NCI-H345 treated with DMSO at 0.1 percent for 48 hours (cell line): ENCODE data around the gene RTL10.

Experiments used
- DNase-seq: peaks from one replicate; lab custom pipeline; 2025; ENCODE audit not compliant: unreplicated experiment; lab: John Stamatoyannopoulos, UW

The RTL10 gene

GRCh38 chr22:19825904-19826618 lies 28.6 kb downstream of the RTL10 start:
- no peak for DNase-seq

GRCh38 chr22:19824926-19825339 lies 29.7 kb downstream of the RTL10 start:
- no peak for DNase-seq

GRCh38 chr22:19824212-19824925 lies 30.3 kb downstream of the RTL10 start:
- no peak for DNase-seq

DNA sequence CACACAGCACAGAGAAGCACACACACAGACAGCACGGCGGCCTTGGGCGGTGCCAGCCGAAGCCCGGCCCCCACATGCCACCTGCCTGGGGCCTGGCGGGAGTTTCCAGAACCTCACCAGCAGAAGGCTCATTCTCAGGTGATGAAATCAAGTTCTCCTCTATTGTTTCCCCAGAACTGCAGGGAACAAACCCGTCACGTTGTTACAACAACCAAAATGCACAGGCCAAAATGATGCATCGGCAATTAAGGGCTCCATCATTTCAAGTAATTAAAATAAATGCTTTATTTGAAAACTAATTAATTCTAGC lies 30.8 kb downstream of the RTL10 start:
- no peak for DNase-seq

- no peak for DNase-seq
These were observed 31.3 kb downstream of the RTL10 start for GRCh38 chr22:19823191-19823901.

GRCh38 chr22:19822301-19823117 lies 32.2 kb downstream of the RTL10 start:
- DNase-seq: no peak

- DNase-seq: no peak
These were observed 33.0 kb downstream of the RTL10 start for GRCh38 chr22:19821523-19822300.

- DNase-seq: no peak
These were observed 33.7 kb downstream of the RTL10 start for GRCh38 chr22:19820880-19821522.

- no peak for DNase-seq
These were observed 34.5 kb downstream of the RTL10 start for GRCh38 chr22:19819911-19820879.

GRCh38 chr22:19819208-19819910 lies 35.3 kb downstream of the RTL10 start:
- DNase-seq: no peak

- no peak for DNase-seq
These were observed 36.1 kb downstream of the RTL10 start for GRCh38 chr22:19818324-19819207.

- no peak for DNase-seq
These were observed 38.1 kb downstream of the RTL10 start for GRCh38 chr22:19816372-19817119.

GRCh38 chr22:19815823-19816290 lies 38.8 kb downstream of the RTL10 start:
- DNase-seq: no peak

DNA sequence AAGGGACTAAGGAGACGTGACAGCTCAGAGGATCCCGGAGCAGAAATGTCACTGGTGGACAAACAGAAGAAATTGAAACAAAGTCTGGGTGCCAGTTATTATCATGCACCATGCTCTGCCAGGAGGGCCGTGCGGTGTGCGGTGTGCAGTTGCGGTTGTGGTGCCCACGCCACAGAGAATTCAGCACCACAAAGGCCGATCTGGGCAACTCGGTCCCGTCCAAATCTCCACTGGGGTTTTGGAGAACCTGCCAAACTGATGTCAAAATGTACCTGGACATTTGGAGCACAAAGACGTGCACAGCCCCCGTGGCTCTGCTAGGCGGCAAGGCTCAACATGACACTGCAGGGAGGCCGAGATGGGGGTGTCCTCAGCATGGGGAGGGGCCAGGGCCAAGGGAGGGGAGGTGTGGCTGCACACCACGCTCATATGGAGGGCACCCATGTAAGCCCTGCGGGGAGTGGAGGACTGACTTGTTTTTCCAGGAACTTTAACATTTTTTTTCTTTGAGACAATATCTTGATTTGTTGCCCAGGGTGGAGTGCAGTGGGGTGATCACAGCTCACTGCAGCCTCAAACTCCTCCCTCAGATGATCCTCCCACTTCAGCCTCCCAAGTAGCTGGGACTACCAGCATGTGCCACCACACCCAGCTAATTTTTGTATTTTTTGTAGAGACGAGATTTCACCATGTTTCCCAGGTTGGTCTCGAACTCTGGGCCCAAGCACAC lies 39.4 kb downstream of the RTL10 start:
- no peak for DNase-seq

DNA sequence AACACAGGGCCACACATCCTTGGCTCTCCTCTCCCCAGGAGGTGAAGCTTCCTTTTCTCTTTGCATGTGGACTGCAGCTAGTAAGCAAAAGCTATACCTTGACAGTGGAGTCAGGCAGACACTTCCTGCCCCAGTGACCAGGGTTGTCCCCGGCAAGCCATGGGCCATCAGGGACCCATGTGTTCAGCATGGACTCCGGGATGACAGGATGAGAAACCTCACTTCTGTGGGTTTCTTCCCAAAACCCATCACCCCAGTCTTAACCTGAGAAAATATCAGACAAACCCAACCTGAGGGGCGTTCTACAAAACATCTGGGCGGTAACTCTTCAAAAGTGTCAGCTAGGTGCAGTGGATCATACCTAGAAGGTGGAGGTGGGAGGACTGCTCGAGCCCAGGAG lies 40.2 kb downstream of the RTL10 start:
- DNase-seq: no peak

DNA sequence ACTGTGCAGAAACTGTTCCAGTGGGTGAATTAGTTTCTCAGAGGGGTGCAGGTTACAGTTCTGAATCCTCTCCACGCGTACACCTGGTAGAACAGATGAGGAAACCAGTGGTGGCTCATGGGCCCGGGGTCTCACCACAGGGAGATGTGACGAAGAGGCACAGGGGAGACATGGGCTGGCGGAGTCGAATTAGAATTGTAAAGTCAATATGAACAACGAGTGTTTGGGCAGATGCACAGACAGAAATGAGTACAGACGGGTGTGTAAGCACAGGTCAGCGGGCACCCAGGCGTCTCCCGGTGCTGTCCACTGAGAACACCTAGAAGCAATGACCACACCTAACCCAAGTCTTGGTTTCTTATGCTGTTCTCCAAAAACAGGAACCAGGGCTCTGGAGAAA lies 41.8 kb downstream of the RTL10 start:
- no peak for DNase-seq
